SK-N-SH (cell line): ENCODE measurements around the gene FYN. TPM values are rescaled to one million over a fixed set of nuclear protein-coding genes. Genes with fewer than 3 reads are reported as not detected.

Experiments
- CTCF ChIA-PET: fragments of 300-600, 350-600 bp; formaldehyde crosslinking; extraction: SDS; loops from one replicate; lab custom pipeline; 2021; lab: Yijun Ruan, JAX
- POLR2A ChIA-PET: fragments of 350-600 bp; sonication (Branson Sonifier 250); formaldehyde crosslinking; extraction: SDS; loops from one replicate; lab custom pipeline; 2020; ENCODE audit warnings: antibody characterized with exemption, inconsistent platforms; lab: Yijun Ruan, JAX
- DNase-seq: peaks from one replicate; pipeline ENCODE4 v3.0.0; 2012
- H2AFZ ChIP-seq: fragments of 200-600 bp; sonication (generic); 2 replicates; pipeline ENCODE4 v1.8.1; 2016; ENCODE audit warnings: antibody characterized with exemption, mild to moderate bottlenecking, low read depth
- H3F3A ChIP-seq: fragments of 200-600 bp; sonication (generic); replicated peaks from 2 replicates; pipeline ENCODE3; 2016; ENCODE audit warnings: antibody characterized with exemption, mild to moderate bottlenecking; ENCODE audit not compliant: insufficient read depth
- H3K27ac ChIP-seq, 2 experiments: fragments of 200-500 bp in 1 of 2; fragments of 200-600 bp in 1 of 2; sonication (Bioruptor generic) in 1 of 2; sonication (generic), shearing (Covaris generic) in 1 of 2; 2 replicates each; pipeline versions ENCODE4 v1.5.1 to v1.6.1; 2014 to 2016; ENCODE audit warnings: low read depth in 2 of 2, inconsistent platforms in 1 of 2, low read length in 1 of 2, mild to moderate bottlenecking in 1 of 2, mixed read lengths in 1 of 2
- H3K27me3 ChIP-seq: fragments of 200-600 bp; sonication (generic), shearing (Covaris generic); 2 replicates; pipeline ENCODE4 v1.6.1; 2016; ENCODE audit warnings: mixed run types; ENCODE audit not compliant: insufficient read depth
- H3K36me3 ChIP-seq, 2 experiments: fragments of 200-500 bp in 1 of 2; fragments of 200-600 bp in 1 of 2; sonication (Bioruptor generic) in 1 of 2; sonication (generic) in 1 of 2; replicated peaks in 1 of 2; 2 replicates each; pipeline versions ENCODE3 to v1.5.1; 2014 to 2016; ENCODE audit warnings: low read length in 1 of 2, mild to moderate bottlenecking in 1 of 2; ENCODE audit not compliant: insufficient read depth in 2 of 2, control insufficient read depth in 1 of 2
- H3K4me1 ChIP-seq, 2 experiments: fragments of 200-500 bp in 1 of 2; fragments of 200-600 bp in 1 of 2; sonication (Bioruptor generic) in 1 of 2; sonication (generic), shearing (Covaris generic) in 1 of 2; 2 replicates each; pipeline versions ENCODE4 v1.5.1 to v1.6.1; 2014 to 2016; ENCODE audit warnings: low read depth in 1 of 2, low read length in 1 of 2, mixed run types in 1 of 2; ENCODE audit not compliant: insufficient read depth in 2 of 2, control insufficient read depth in 1 of 2
- H3K4me2 ChIP-seq: fragments of 200-600 bp; sonication (generic), shearing (Covaris generic); 2 replicates; pipeline ENCODE4 v1.6.1; 2017; ENCODE audit warnings: mixed run types
- H3K4me3 ChIP-seq, 2 experiments: fragments of 200-500 bp in 1 of 2; fragments of 200-600 bp in 1 of 2; sonication (Bioruptor generic) in 1 of 2; sonication (generic), shearing (Covaris generic) in 1 of 2; 2 replicates each; pipeline versions ENCODE4 v1.5.1 to v1.8.1; 2014 to 2016; ENCODE audit warnings: low read depth in 2 of 2, inconsistent platforms in 1 of 2, low read length in 1 of 2, mild to moderate bottlenecking in 1 of 2, mixed read lengths in 1 of 2, moderate library complexity in 1 of 2
- H3K79me2 ChIP-seq: fragments of 200-600 bp; sonication (generic); 2 replicates; pipeline ENCODE4 v1.8.1; 2017; ENCODE audit warnings: mild to moderate bottlenecking; ENCODE audit not compliant: insufficient read depth
- H3K9ac ChIP-seq: fragments of 200-600 bp; sonication (generic); 2 replicates; pipeline ENCODE4 v1.6.1; 2017; ENCODE audit warnings: mixed run types
- H3K9me2 ChIP-seq: fragments of 200-600 bp; sonication (generic); 2 replicates; pipeline ENCODE4 v1.6.1; 2017; ENCODE audit warnings: mixed run types
- H3K9me3 ChIP-seq: fragments of 200-600 bp; sonication (generic); 2 replicates; pipeline ENCODE4 v1.6.1; 2017; ENCODE audit warnings: mixed run types, mild to moderate bottlenecking, moderate library complexity
- H4K20me1 ChIP-seq: fragments of 200-600 bp; sonication (generic); 2 replicates; pipeline ENCODE4 v1.6.1; 2017; ENCODE audit warnings: mild to moderate bottlenecking, mixed run types; ENCODE audit not compliant: insufficient read depth
- ELF1 ChIP-seq: IDR thresholded peaks from 2 replicates; pipeline ENCODE4 v1.4.0; 2012
- FOXJ3 ChIP-seq: sonication (generic); formaldehyde crosslinking; IDR thresholded peaks from 2 replicates; pipeline ENCODE4 v1.5.1; 2020; ENCODE audit warnings: mild to moderate bottlenecking, missing genetic modification reagents
- GABPA ChIP-seq: IDR thresholded peaks from 2 replicates; pipeline ENCODE4 v1.4.0; 2012; ENCODE audit warnings: low read depth, mild to moderate bottlenecking
- JUND ChIP-seq: IDR thresholded peaks from 2 replicates; pipeline ENCODE4 v1.4.0; 2012
- MEF2A ChIP-seq: IDR thresholded peaks from 2 replicates; pipeline ENCODE4 v1.4.0; 2012; ENCODE audit warnings: low read depth, borderline replicate concordance
- NRF1 ChIP-seq: IDR thresholded peaks from 2 replicates; pipeline ENCODE4 v1.6.1; 2012; ENCODE audit warnings: low read depth, mild to moderate bottlenecking, low read length
- POLR2AphosphoS5 ChIP-seq: IDR thresholded peaks from 2 replicates; pipeline ENCODE4 v1.6.1; 2012; ENCODE audit warnings: low read depth, low read length
- RCOR1 ChIP-seq: fragments of 150-350 bp; IDR thresholded peaks from 2 replicates; pipeline ENCODE4 v1.6.1; 2017; ENCODE audit warnings: antibody characterized with exemption, low read length
- REST ChIP-seq: IDR thresholded peaks from 2 replicates; pipeline ENCODE4 v1.6.1; 2012; ENCODE audit warnings: mild to moderate bottlenecking, low read depth, low read length, moderate library complexity
- RXRA ChIP-seq: IDR thresholded peaks from 2 replicates; pipeline ENCODE4 v1.4.0; 2012; ENCODE audit warnings: low read depth, mild to moderate bottlenecking, borderline replicate concordance
- SIN3A ChIP-seq: IDR thresholded peaks from 2 replicates; pipeline ENCODE4 v1.6.1; 2012; ENCODE audit warnings: low read depth, mild to moderate bottlenecking, low read length, moderate library complexity, borderline replicate concordance
- TCF12 ChIP-seq: IDR thresholded peaks from 2 replicates; pipeline ENCODE4 v1.4.0; 2012
- USF2 ChIP-seq: fragments of 150-350 bp; IDR thresholded peaks from 2 replicates; pipeline ENCODE4 v1.6.1; 2017; ENCODE audit warnings: antibody characterized with exemption, low read length, low read depth, borderline replicate concordance
- ZBTB33 ChIP-seq: IDR thresholded peaks from 2 replicates; pipeline ENCODE4 v1.4.0; 2012; ENCODE audit warnings: low read depth, borderline replicate concordance
- WGBS: methylation state at CpG from one replicate; pipeline ENCODE4 v1.1.6; 2017; ENCODE audit warnings: low lambda C conversion rate; 5-methylcytosine and 5-hydroxymethylcytosine counted together
- polyA plus RNA-seq, 3 experiments: library from polyadenylated mRNA; depleted of rRNA; stranded (reverse); fragments of >200 nt; gene quantifications; 2 replicates each; pipeline ENCODE4 v1.2.3, GENCODE V29; 2012

FYN gene
- polyA plus RNA-seq, 1 of the 3 experiments (the other 2 are of a cell fraction), result 31.0 TPM

GRCh38 chr6:111810294-111811131 lies 62.7 kb downstream of the FYN start:
- no peak overlapping the region for H3K4me3 ChIP-seq
- TF ChIP-seq ZBTB33 (no peak), POLR2AphosphoS5 (no peak), RCOR1 (no peak), MEF2A (no peak), GABPA (no peak), SIN3A (no peak), TCF12 (no peak), JUND (no peak), RXRA (no peak), USF2 (no peak), FOXJ3 (CRISPR knock-in tag) (no peak), ELF1 (no peak), NRF1 (no peak), REST (no peak)
- peaks cover 14% of the 10 kb centered on the region; the same call in 1 of the 2 replicates for H3K79me2 ChIP-seq
- no peak overlapping the region for H3K9ac ChIP-seq
- whole genome bisulfite sequencing, result 85% methylated on average over 10 of the region's 10 CpGs
- H3K9me2 ChIP-seq, result no peaks in the 10 kb centered on the region
- peaks cover 20 to 29% of the 10 kb centered on the region in 2 experiments for H3K4me1 ChIP-seq
- no peaks in the 10 kb centered on the region for H3K27me3 ChIP-seq
- no peaks in the 10 kb centered on the region for H3K9me3 ChIP-seq
- DNase-seq, result no peak
- CTCF ChIA-PET, result no interaction called here
- H3F3A ChIP-seq, result peaks cover 6% of the 10 kb centered on the region
- no peak overlapping the region for H2AFZ ChIP-seq
- no peak overlapping the region for H3K27ac ChIP-seq
- POLR2A ChIA-PET, result no interaction called here
- no peak overlapping the region for H3K4me2 ChIP-seq
- no peaks in the 10 kb centered on the region for H3K36me3 ChIP-seq
- no peaks in the 10 kb centered on the region for H4K20me1 ChIP-seq
